ENCODE results near the gene NLGN3.

DNA sequence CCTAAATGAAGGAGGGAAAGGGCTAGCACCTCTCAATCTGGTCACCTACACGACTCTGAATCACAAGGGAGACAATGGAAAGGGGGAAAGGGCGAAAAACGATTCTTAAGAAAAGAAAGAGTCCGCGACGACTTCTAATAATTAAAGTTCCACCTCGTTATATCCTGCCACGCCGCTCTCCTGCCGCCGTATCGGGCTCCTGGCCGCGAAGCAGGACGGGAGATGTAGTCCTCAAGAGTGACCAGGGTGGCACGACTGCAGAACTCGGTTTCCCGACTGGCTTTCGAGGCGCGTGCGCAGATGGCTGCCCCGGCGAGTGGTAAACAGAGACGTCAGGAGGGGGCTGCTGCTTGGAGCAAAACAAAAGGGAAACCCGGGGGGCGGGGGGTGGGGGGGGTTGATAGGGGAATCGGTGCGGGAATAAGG, 49.1 kb upstream of the NLGN3 start, which contains the start of gene FOXO4:
- TF ChIP-seq CTCF (IDR thresholded peaks at IDR 0.05) (no peak), POLR2A (IDR thresholded peaks at IDR 0.05) (no peak)

All from testis (tissue), 2 donors.